Measurements from ENCODE around the gene LGI4.
"Not testable (repeated sequence)": the region's sequence is repeated elsewhere in the genome, so short reads cannot be mapped to it uniquely, and the experiment has no call there.

LGI4 gene

GRCh38 chr19:35132254-35132653, 2.6 kb downstream of the LGI4 start:
- Histone ChIP-seq H3K9me2 (replicated peaks; ENCODE audit: control insufficient read depth, low read length) (no peaks in the 10 kb centered on the region), H3K36me3 (ENCODE audit: control insufficient read depth, low read length) (no peaks in the 10 kb centered on the region), H3K27ac (ENCODE audit: low read depth, low read length) (no peak overlapping the region), H3K4me3 (ENCODE audit: low read length) (no peak overlapping the region), H3K9me3 (ENCODE audit: control insufficient read depth, insufficient read depth, low read length) (no peaks in the 10 kb centered on the region), H3K27me3 (ENCODE audit: control insufficient read depth, low read length) (peaks cover 12% of the 10 kb centered on the region), H3K4me1 (ENCODE audit: control insufficient read depth, low read length) (peaks cover 3% of the 10 kb centered on the region; the same call in 1 of the 2 replicates), H4K20me1 (ENCODE audit: control insufficient read depth, insufficient read depth, low read depth, low read length) (no peaks in the 10 kb centered on the region), H3F3A (ENCODE audit: control insufficient read depth, insufficient read depth) (no peaks in the 10 kb centered on the region), H3K79me2 (ENCODE audit: control insufficient read depth, low read length) (no peaks in the 10 kb centered on the region), H3K4me2 (ENCODE audit: low read length) (no peak overlapping the region)
- TF ChIP-seq CTCF (IDR thresholded peaks at IDR 0.05; ENCODE audit: low read depth, low read length, poor library complexity, severe bottlenecking): no peak
- no peak for TF ChIP-seq EZH2phosphoT487 (IDR thresholded peaks at IDR 0.05; ENCODE audit: borderline replicate concordance, low read length)

- H3K9me3 ChIP-seq (ENCODE audit: control insufficient read depth, insufficient read depth, low read length): no peaks in the 10 kb centered on the region
- H3K4me2 ChIP-seq (ENCODE audit: low read length): no peak overlapping the region
- H3F3A ChIP-seq (ENCODE audit: control insufficient read depth, insufficient read depth): no peaks in the 10 kb centered on the region
- no peak overlapping the region for H3K4me3 ChIP-seq (ENCODE audit: low read length)
- no peak for TF ChIP-seq EZH2phosphoT487 (IDR thresholded peaks at IDR 0.05; ENCODE audit: borderline replicate concordance, low read length)
- TF ChIP-seq CTCF (IDR thresholded peaks at IDR 0.05; ENCODE audit: low read depth, low read length, poor library complexity, severe bottlenecking): no peak
- no peaks in the 10 kb centered on the region for H3K4me1 ChIP-seq (ENCODE audit: control insufficient read depth, low read length)
- no peaks in the 10 kb centered on the region for H3K36me3 ChIP-seq (ENCODE audit: control insufficient read depth, low read length)
- no peaks in the 10 kb centered on the region for H3K79me2 ChIP-seq (ENCODE audit: control insufficient read depth, low read length)
- no peak overlapping the region for H3K27ac ChIP-seq (ENCODE audit: low read depth, low read length)
- no peaks in the 10 kb centered on the region for H3K9me2 ChIP-seq (replicated peaks; ENCODE audit: control insufficient read depth, low read length)
- H4K20me1 ChIP-seq (ENCODE audit: control insufficient read depth, insufficient read depth, low read depth, low read length): no peaks in the 10 kb centered on the region
- H3K27me3 ChIP-seq (ENCODE audit: control insufficient read depth, low read length): no peaks in the 10 kb centered on the region; the same call in 1 of the 2 replicates
These were observed 3.8 kb downstream of the LGI4 start for GRCh38 chr19:35130761-35131720.

GRCh38 chr19:35129724-35130274, 5.1 kb downstream of the LGI4 start:
- not testable (repeated sequence) for H4K20me1 ChIP-seq (ENCODE audit: control insufficient read depth, insufficient read depth, low read depth, low read length); H3K4me3 ChIP-seq (ENCODE audit: low read length); H3K36me3 ChIP-seq (ENCODE audit: control insufficient read depth, low read length); H3K4me1 ChIP-seq (ENCODE audit: control insufficient read depth, low read length); H3K27me3 ChIP-seq (ENCODE audit: control insufficient read depth, low read length); H3K9me2 ChIP-seq (replicated peaks; ENCODE audit: control insufficient read depth, low read length); H3K4me2 ChIP-seq (ENCODE audit: low read length); H3K79me2 ChIP-seq (ENCODE audit: control insufficient read depth, low read length); H3K9me3 ChIP-seq (ENCODE audit: control insufficient read depth, insufficient read depth, low read length); H3K27ac ChIP-seq (ENCODE audit: low read depth, low read length); H3F3A ChIP-seq (ENCODE audit: control insufficient read depth, insufficient read depth)

Data from DOHH2 (cell line).